Activated B cell treated with CpG ODN at 0.5 μM for 24 hours (primary cell): ENCODE measurements around the gene AREL1. TPM values are rescaled to one million over a fixed set of nuclear protein-coding genes. Genes with fewer than 3 reads are reported as not detected.

ENCODE experiments used
- ATAC-seq: fragments of 200-7000 bp; cut with Tn5 transposase; one replicate; pipeline ENCODE4 v1.10.0; 2021; ENCODE audit warnings: low read depth, mild to moderate bottlenecking, moderate library complexity
- CTCF ChIA-PET: fragments of 350-600 bp; sonication (Branson Sonifier 250); formaldehyde crosslinking; loops from one replicate; lab custom pipeline; 2021; ENCODE audit warnings: antibody characterized with exemption; lab: Charles Lee
- POLR2A ChIA-PET: fragments of 350-600 bp; sonication (Branson Sonifier 250); formaldehyde crosslinking; loops from one replicate; lab custom pipeline; 2021; ENCODE audit warnings: antibody characterized with exemption; lab: Charles Lee
- DNase-seq: peaks from one replicate; pipeline ENCODE4 v3.0.0; 2022
- H3K27ac Mint-ChIP-seq: one replicate; pipeline ENCODE4 v1.8.0; 2020; ENCODE audit warnings: mixed read lengths
- H3K27me3 Mint-ChIP-seq: one replicate; pipeline ENCODE4 v1.8.0; 2021; ENCODE audit warnings: mixed read lengths
- H3K36me3 Mint-ChIP-seq: one replicate; pipeline ENCODE4 v1.8.0; 2021; ENCODE audit warnings: low read depth, mixed read lengths
- H3K4me1 Mint-ChIP-seq: one replicate; pipeline ENCODE4 v1.8.0; 2021; ENCODE audit warnings: mixed read lengths
- H3K4me3 Mint-ChIP-seq: one replicate; pipeline ENCODE4 v1.8.0; 2020; ENCODE audit warnings: mild to moderate bottlenecking, mixed read lengths
- H3K9me3 Mint-ChIP-seq: one replicate; pipeline ENCODE4 v1.8.0; 2020; ENCODE audit warnings: mixed read lengths
- CTCF ChIP-seq: fragments of 200-600 bp; IDR thresholded peaks from one replicate; pipeline ENCODE4 v1.8.0; 2022; ENCODE audit warnings: antibody characterized with exemption, mild to moderate bottlenecking
- intact Hi-C: fragments of 100-400 bp; cut with micrococcal nuclease; formaldehyde crosslinking; loops from one replicate; pipeline ENCODE4 v1.15.1; 2024
- total RNA-seq: library from RNA; stranded (reverse); gene quantifications from 2 replicates; pipeline ENCODE4 v1.2.3, GENCODE V29; 2022

The AREL1 gene
- total RNA-seq, 1 donor from 2014 or later, result 49.7 TPM

GRCh38 chr14:74710480-74710879, 2.4 kb downstream of the AREL1 start:
- Mint-ChIP-seq H3K4me1 (peaks cover 49% of the 10 kb centered on the region), H3K36me3 (peaks cover 22% of the 10 kb centered on the region)

GRCh38 chr14:74705613-74706500, 7.0 kb downstream of the AREL1 start:
- ATAC-seq (no peak), DNase-seq (no peak)
- TF ChIP-seq CTCF, result no peak
- Mint-ChIP-seq H3K36me3 (peaks cover 26% of the 10 kb centered on the region), H3K9me3 (peaks cover 7% of the 10 kb centered on the region), H3K27ac (no peak overlapping the region), H3K27me3 (no peaks in the 10 kb centered on the region), H3K4me3 (no peak overlapping the region), H3K4me1 (peaks cover 27% of the 10 kb centered on the region)
- CTCF ChIA-PET, result interaction anchor here (1.3 kb wide), 1 partner anchor 97 kb away, joined by 3 read pairs; no protein-coding TSS in a partner anchor
- POLR2A ChIA-PET, result no interaction called here
- intact Hi-C loops, result no loop called here

More at GRCh38 chr14:74710480-74710879, 2.4 kb downstream of the AREL1 start:
- no peak for TF ChIP-seq CTCF
- CTCF ChIA-PET, result no interaction called here
- ATAC-seq (no peak), DNase-seq (no peak)
- Mint-ChIP-seq H3K4me3 (peak overlapping the region; percentile 29), H3K27ac (no peak overlapping the region), H3K27me3 (no peaks in the 10 kb centered on the region), H3K9me3 (no peaks in the 10 kb centered on the region)
- intact Hi-C loops, result loop anchor here (10.0 kb wide), 1 partner anchor 354 kb away; the partner anchor contains the start of genes ACYP1 and ZC2HC1C
- POLR2A ChIA-PET, result no interaction called here

- ChIA-PET CTCF (no interaction called here), POLR2A (no interaction called here)
- Mint-ChIP-seq H3K4me3 (no peak overlapping the region), H3K27ac (no peak overlapping the region), H3K36me3 (peaks cover 32% of the 10 kb centered on the region), H3K4me1 (peaks cover 15% of the 10 kb centered on the region), H3K9me3 (peaks cover 7% of the 10 kb centered on the region), H3K27me3 (no peaks in the 10 kb centered on the region)
- no peak for TF ChIP-seq CTCF
- ATAC-seq (no peak), DNase-seq (no peak)
- intact Hi-C loops, result no loop called here
Observed at GRCh38 chr14:74704656-74705055, 8.2 kb downstream of the AREL1 start.

- Mint-ChIP-seq H3K36me3 (peaks cover 38% of the 10 kb centered on the region), H3K9me3 (peaks cover 7% of the 10 kb centered on the region), H3K4me3 (no peak overlapping the region), H3K27me3 (no peaks in the 10 kb centered on the region), H3K4me1 (peaks cover 7% of the 10 kb centered on the region), H3K27ac (no peak overlapping the region)
- ChIA-PET POLR2A (no interaction called here), CTCF (no interaction called here)
- ATAC-seq (no peak), DNase-seq (no peak)
- no peak for TF ChIP-seq CTCF
- intact Hi-C loops, result no loop called here
Observed at GRCh38 chr14:74703043-74703442, 9.8 kb downstream of the AREL1 start.

- Mint-ChIP-seq H3K4me1 (peaks cover 7% of the 10 kb centered on the region), H3K27me3 (no peaks in the 10 kb centered on the region), H3K4me3 (no peak overlapping the region), H3K36me3 (peaks cover 42% of the 10 kb centered on the region), H3K27ac (no peak overlapping the region), H3K9me3 (peaks cover 7% of the 10 kb centered on the region)
- intact Hi-C loops, result no loop called here
- ChIA-PET POLR2A (no interaction called here), CTCF (no interaction called here)
- no peak for TF ChIP-seq CTCF
- ATAC-seq (no peak), DNase-seq (no peak)
Observed at GRCh38 chr14:74702293-74702692, 10.6 kb downstream of the AREL1 start.
